OCI-LY7 (cell line): ENCODE data around the gene CEACAM6. TPM values are rescaled to one million over a fixed set of nuclear protein-coding genes. Genes with fewer than 3 reads are reported as not detected.

Source experiments
- BruUV-seq: library from RNA; stranded (reverse); fragments of 400-500 nt; replicated peaks from 2 replicates; lab custom pipeline; 2021; lab: Mats Ljungman, UMichigan
- CTCF ChIA-PET: fragments of 300-600 bp; sonication (Branson Sonifier 250); formaldehyde crosslinking; loops from one replicate; lab custom pipeline; 2022; ENCODE audit warnings: antibody characterized with exemption; ENCODE audit not compliant: unreplicated experiment; lab: Charles Lee
- POLR2A ChIA-PET: fragments of 300-600 bp; sonication (Branson Sonifier 250); formaldehyde crosslinking; loops from one replicate; lab custom pipeline; 2022; ENCODE audit warnings: antibody characterized with exemption; lab: Charles Lee
- DNase-seq: peaks from one replicate; pipeline ENCODE4 v3.0.0-alpha.2; 2015; ENCODE audit warnings: low spot score
- H2AFZ ChIP-seq: fragments of 200-600 bp; sonication (generic), shearing (Covaris generic); 2 replicates; pipeline ENCODE4 v1.6.1; 2014; ENCODE audit warnings: mild to moderate bottlenecking, antibody characterized with exemption, low read length, moderate library complexity
- H3K27ac ChIP-seq: fragments of 200-600 bp; sonication (generic); 2 replicates; pipeline ENCODE4 v1.5.1; 2014; ENCODE audit warnings: mixed run types, low read depth, mild to moderate bottlenecking, moderate library complexity, low read length, inconsistent platforms; ENCODE audit not compliant: poor library complexity, severe bottlenecking
- H3K36me3 ChIP-seq: fragments of 200-600 bp; sonication (generic); 2 replicates; pipeline ENCODE4 v1.6.1; 2014; ENCODE audit warnings: mild to moderate bottlenecking, antibody characterized with exemption, low read length, moderate library complexity, mixed read lengths; ENCODE audit not compliant: insufficient read depth
- H3K4me1 ChIP-seq: fragments of 200-600 bp; sonication (generic); 2 replicates; pipeline ENCODE4 v1.5.1; 2014; ENCODE audit warnings: mild to moderate bottlenecking, low read length; ENCODE audit not compliant: insufficient read depth, poor library complexity, severe bottlenecking
- H3K4me2 ChIP-seq: fragments of 200-600 bp; sonication (generic); 2 replicates; pipeline ENCODE4 v1.6.1; 2014; ENCODE audit warnings: mild to moderate bottlenecking, low read length
- H3K4me3 ChIP-seq: fragments of 200-600 bp; sonication (generic); 2 replicates; pipeline ENCODE4 v1.5.1; 2014; ENCODE audit warnings: mild to moderate bottlenecking, low read depth, low read length; ENCODE audit not compliant: poor library complexity, severe bottlenecking
- H3K79me2 ChIP-seq: fragments of 200-600 bp; sonication (generic); 2 replicates; pipeline ENCODE4 v1.6.1; 2016; ENCODE audit warnings: low read depth, mild to moderate bottlenecking, low read length, moderate library complexity, mixed read lengths; ENCODE audit not compliant: insufficient read depth
- H3K9me2 ChIP-seq: fragments of 200-600 bp; sonication (generic); 2 replicates; pipeline ENCODE4 v1.6.1; 2016; ENCODE audit warnings: mild to moderate bottlenecking, low read length, mixed read lengths; ENCODE audit not compliant: insufficient read depth
- H3K9me3 ChIP-seq: fragments of 200-600 bp; sonication (generic); 2 replicates; pipeline ENCODE4 v1.6.1; 2014; ENCODE audit warnings: mild to moderate bottlenecking, mixed run types, low read length, mixed read lengths
- H4K20me1 ChIP-seq: fragments of 200-600 bp; sonication (generic); 2 replicates; pipeline ENCODE4 v1.6.1; 2014; ENCODE audit warnings: mild to moderate bottlenecking, antibody characterized with exemption, low read length, moderate library complexity, mixed read lengths; ENCODE audit not compliant: insufficient read depth
- EZH2phosphoT487 ChIP-seq: fragments of 200-600 bp; sonication (generic); IDR thresholded peaks from 2 replicates; pipeline ENCODE4 v1.6.1; 2018; ENCODE audit warnings: low read depth, borderline replicate concordance, mild to moderate bottlenecking, mixed run types, antibody characterized with exemption, low read length, moderate library complexity, mixed read lengths
- intact Hi-C: fragments of 100-400 bp; cut with micrococcal nuclease; formaldehyde crosslinking; loops from one replicate; pipeline ENCODE4 v1.10.0; 2022; ENCODE audit not compliant: unreplicated experiment
- total RNA-seq, 2 experiments: library from RNA; depleted of rRNA in 1 of 2; stranded (reverse); fragments of >200 nt in 1 of 2; shearing (Covaris generic) in 1 of 2; gene quantifications; 2 replicates each; pipeline ENCODE4 v1.2.3, GENCODE V29; 2014 to 2022
- TF ChIP-seq, protein P1 (sequence below): fragments of 200-600 bp; sonication (generic); conservative IDR thresholded peaks from 2 replicates; pipeline ENCODE4 v1.5.1; 2014; ENCODE audit warnings: mild to moderate bottlenecking, antibody characterized with exemption, low read length, moderate library complexity, mixed read lengths

Gene CEACAM6
- total RNA-seq, 2 experiments from 2014 or later, result not detected

DNA sequence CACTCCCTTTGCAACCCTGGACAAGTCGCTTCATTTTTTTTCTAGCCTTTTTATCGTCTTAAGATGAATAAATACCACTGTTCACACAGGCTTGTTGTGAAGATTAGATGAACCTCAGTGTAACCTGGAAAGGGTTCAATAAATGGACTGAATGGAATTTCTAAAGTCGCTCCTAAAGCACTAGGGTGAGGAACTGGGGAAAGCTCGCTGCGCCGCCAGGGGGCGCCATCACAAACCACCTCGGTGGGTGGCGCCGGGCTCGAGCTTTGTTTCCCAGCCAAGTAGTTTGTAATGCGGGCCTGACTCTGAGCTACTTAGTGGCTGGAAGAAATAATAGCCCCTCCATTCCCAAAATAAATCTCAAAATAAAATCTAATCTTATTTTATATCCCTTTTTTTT is 2.2 kb upstream of the CEACAM6 start:
- H2AFZ ChIP-seq, result no peak overlapping the region
- intact Hi-C loops, result loop anchor here (1.0 kb wide), 2 partner anchors 32 to 68 kb away; no protein-coding TSS in a partner anchor

DNA sequence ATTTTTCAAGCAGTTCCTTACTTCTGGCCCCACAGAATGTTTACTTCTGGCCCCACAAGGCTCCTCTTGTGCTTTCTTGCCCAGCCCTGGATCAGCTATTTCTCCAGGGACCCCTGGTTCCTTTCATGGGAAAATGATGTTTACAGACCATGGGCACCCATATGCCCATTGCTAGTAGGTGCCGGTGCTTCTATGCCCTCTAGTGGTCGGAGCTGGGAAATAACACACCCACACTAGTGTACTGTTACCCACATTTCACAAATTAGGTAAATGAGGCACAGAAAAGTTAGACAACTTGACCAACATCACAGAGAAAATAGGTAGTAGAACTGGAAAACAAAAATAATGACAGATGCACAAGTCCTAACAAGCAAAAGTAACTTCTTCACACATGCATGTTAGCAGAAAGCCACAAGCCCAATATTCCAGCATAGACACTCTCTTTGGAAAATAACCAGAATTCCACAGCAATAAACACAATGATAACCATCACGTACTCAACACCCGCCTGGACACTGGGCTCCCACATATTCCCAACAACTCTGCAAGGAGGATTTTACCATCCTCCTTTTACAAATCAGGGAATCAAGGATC is 1.3 kb upstream of the CEACAM6 start:
- POLR2A ChIA-PET, result interaction anchor here (0.6 kb wide), 1 partner anchor 1705 kb away, joined by 3 read pairs; no protein-coding TSS in a partner anchor
- CTCF ChIA-PET, result interaction anchor here (1.0 kb wide), 1 partner anchor 30 kb away, joined by 3 read pairs; no protein-coding TSS in a partner anchor
- Histone ChIP-seq H4K20me1 (no peaks in the 10 kb centered on the region), H3K9me2 (no peaks in the 10 kb centered on the region), H3K79me2 (no peaks in the 10 kb centered on the region), H3K27ac (no peak overlapping the region), H3K9me3 (no peaks in the 10 kb centered on the region), H2AFZ (no peak overlapping the region), H3K36me3 (no peaks in the 10 kb centered on the region), H3K4me1 (peaks cover 10% of the 10 kb centered on the region), H3K4me3 (no peak overlapping the region), H3K4me2 (no peak overlapping the region)
- intact Hi-C loops, result loop anchor here (1.0 kb wide), 2 partner anchors 31 to 67 kb away; no protein-coding TSS in a partner anchor
- TF ChIP-seq EZH2phosphoT487, result no peak
- TF ChIP-seq, protein P1, sequence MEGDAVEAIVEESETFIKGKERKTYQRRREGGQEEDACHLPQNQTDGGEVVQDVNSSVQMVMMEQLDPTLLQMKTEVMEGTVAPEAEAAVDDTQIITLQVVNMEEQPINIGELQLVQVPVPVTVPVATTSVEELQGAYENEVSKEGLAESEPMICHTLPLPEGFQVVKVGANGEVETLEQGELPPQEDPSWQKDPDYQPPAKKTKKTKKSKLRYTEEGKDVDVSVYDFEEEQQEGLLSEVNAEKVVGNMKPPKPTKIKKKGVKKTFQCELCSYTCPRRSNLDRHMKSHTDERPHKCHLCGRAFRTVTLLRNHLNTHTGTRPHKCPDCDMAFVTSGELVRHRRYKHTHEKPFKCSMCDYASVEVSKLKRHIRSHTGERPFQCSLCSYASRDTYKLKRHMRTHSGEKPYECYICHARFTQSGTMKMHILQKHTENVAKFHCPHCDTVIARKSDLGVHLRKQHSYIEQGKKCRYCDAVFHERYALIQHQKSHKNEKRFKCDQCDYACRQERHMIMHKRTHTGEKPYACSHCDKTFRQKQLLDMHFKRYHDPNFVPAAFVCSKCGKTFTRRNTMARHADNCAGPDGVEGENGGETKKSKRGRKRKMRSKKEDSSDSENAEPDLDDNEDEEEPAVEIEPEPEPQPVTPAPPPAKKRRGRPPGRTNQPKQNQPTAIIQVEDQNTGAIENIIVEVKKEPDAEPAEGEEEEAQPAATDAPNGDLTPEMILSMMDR, result peak; percentile 89
- BruUV-seq, result no TSS peak
- peak; percentile 70 for DNase-seq

More for the DNA sequence above, 2.2 kb upstream of the CEACAM6 start:
- DNase-seq, result peak; percentile 69
- POLR2A ChIA-PET, result interaction anchor here (0.7 kb wide), 1 partner anchor 314 kb away, joined by 3 read pairs; no protein-coding TSS in a partner anchor
- CTCF ChIA-PET, result interaction anchor here (1.0 kb wide), 1 partner anchor 31 kb away, joined by 3 read pairs; no protein-coding TSS in a partner anchor
- BruUV-seq, result no TSS peak
- H3K27ac ChIP-seq, result no peak overlapping the region
- H3K9me2 ChIP-seq, result no peaks in the 10 kb centered on the region
- peaks cover 10% of the 10 kb centered on the region for H3K4me1 ChIP-seq
- TF ChIP-seq, protein P1, result peak; percentile 95
- no peak for TF ChIP-seq EZH2phosphoT487
- no peaks in the 10 kb centered on the region for H3K9me3 ChIP-seq
- H3K36me3 ChIP-seq, result no peaks in the 10 kb centered on the region
- H4K20me1 ChIP-seq, result no peaks in the 10 kb centered on the region
- no peak overlapping the region for H3K4me3 ChIP-seq
- H3K4me2 ChIP-seq, result no peak overlapping the region
- H3K79me2 ChIP-seq, result no peaks in the 10 kb centered on the region

DNA sequence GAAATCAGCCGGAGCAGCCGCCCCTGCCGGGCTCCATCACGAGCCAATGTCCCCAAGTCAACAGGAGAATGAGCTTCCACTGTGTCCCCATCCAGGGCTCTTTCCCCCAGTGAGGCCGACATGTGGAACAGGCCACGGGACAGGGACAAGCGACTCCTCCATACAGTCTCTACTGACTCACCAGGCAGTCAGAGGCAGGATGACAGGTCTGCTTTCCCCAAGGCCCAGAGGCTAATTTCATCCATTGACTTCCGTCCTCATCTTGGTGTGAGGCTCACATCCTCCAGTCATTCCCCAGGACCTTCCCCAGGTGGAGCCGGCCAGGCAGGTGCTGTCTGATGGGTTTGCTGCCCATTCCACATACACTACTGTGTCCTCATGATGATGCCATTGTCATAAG is 3.5 kb downstream of the CEACAM6 start:
- H3K9me3 ChIP-seq, result no peaks in the 10 kb centered on the region
- H3K4me2 ChIP-seq, result no peak overlapping the region
- TF ChIP-seq, protein P1, result no peak
- TF ChIP-seq EZH2phosphoT487, result no peak
- DNase-seq, result no peak
- H3K4me1 ChIP-seq, result peaks cover 10% of the 10 kb centered on the region
- no peak overlapping the region for H2AFZ ChIP-seq
- no peaks in the 10 kb centered on the region for H3K36me3 ChIP-seq
- no peaks in the 10 kb centered on the region for H3K79me2 ChIP-seq
- H4K20me1 ChIP-seq, result no peaks in the 10 kb centered on the region
- ChIA-PET CTCF (interaction anchor here (0.6 kb wide), 1 partner anchor 16 kb away, joined by 3 read pairs; no protein-coding TSS in a partner anchor), POLR2A (no interaction called here)
- BruUV-seq, result no TSS peak
- no peak overlapping the region for H3K4me3 ChIP-seq
- intact Hi-C loops, result no loop called here
- H3K27ac ChIP-seq, result no peak overlapping the region
- no peaks in the 10 kb centered on the region for H3K9me2 ChIP-seq
